DND-41 (cell line): ENCODE results near the gene RNASEH1.

Experiments used
- ATAC-seq: fragments of 200-7000 bp; cut with Tn5 transposase; 3 replicates; pipeline ENCODE4 v1.9.1; 2021; ENCODE audit warnings: low read depth; ENCODE audit not compliant: insufficient read depth
- DNase-seq: peaks from one replicate; pipeline ENCODE4 v3.0.0-alpha.2; 2020
- H2AFZ ChIP-seq: 2 replicates; pipeline ENCODE4 v1.6.0; 2012; ENCODE audit warnings: low read depth, low read length
- H3K27ac ChIP-seq: 2 replicates; pipeline ENCODE4 v1.5.1; 2012; ENCODE audit warnings: low read length, inconsistent platforms
- H3K27me3 ChIP-seq: fragments of 200-600 bp; sonication (generic); 2 replicates; pipeline ENCODE4 v1.6.0; 2012; ENCODE audit warnings: low read length, mild to moderate bottlenecking, inconsistent platforms; ENCODE audit not compliant: insufficient read depth, poor library complexity
- H3K36me3 ChIP-seq: 2 replicates; pipeline ENCODE4 v1.5.1; 2012; ENCODE audit warnings: low read length, inconsistent platforms; ENCODE audit not compliant: insufficient read depth
- H3K4me1 ChIP-seq: 2 replicates; pipeline ENCODE4 v1.5.1; 2012; ENCODE audit warnings: mild to moderate bottlenecking, low read length; ENCODE audit not compliant: insufficient read depth
- H3K4me2 ChIP-seq: 2 replicates; pipeline ENCODE4 v1.6.0; 2012; ENCODE audit warnings: mild to moderate bottlenecking, moderate library complexity, low read length, inconsistent platforms; ENCODE audit not compliant: insufficient read depth
- H3K4me3 ChIP-seq, 2 experiments: fragments of 200-600 bp in 1 of 2; shearing (Covaris generic) in 1 of 2; 2 replicates each; pipeline ENCODE4 v1.5.1; 2012 to 2016; ENCODE audit warnings: inconsistent platforms in 2 of 2, low read length in 2 of 2, mild to moderate bottlenecking in 2 of 2, low read depth in 1 of 2, moderate library complexity in 1 of 2
- H3K79me2 ChIP-seq: 2 replicates; pipeline ENCODE4 v1.6.0; 2012; ENCODE audit warnings: low read length, inconsistent platforms; ENCODE audit not compliant: insufficient read depth
- H3K9ac ChIP-seq: 2 replicates; pipeline ENCODE4 v1.6.0; 2012; ENCODE audit warnings: low read depth, mild to moderate bottlenecking, inconsistent platforms, low read length, moderate library complexity
- H3K9me3 ChIP-seq: 2 replicates; pipeline ENCODE4 v1.5.1; 2012; ENCODE audit warnings: low read length, moderate library complexity, mild to moderate bottlenecking, inconsistent platforms; ENCODE audit not compliant: insufficient read depth, severe bottlenecking
- H4K20me1 ChIP-seq: 2 replicates; pipeline ENCODE4 v1.6.0; 2012; ENCODE audit warnings: low read length; ENCODE audit not compliant: insufficient read depth
- EZH2 ChIP-seq: IDR thresholded peaks from 3 replicates; pipeline ENCODE4 v1.6.1; 2012; ENCODE audit warnings: borderline replicate concordance, low read depth, mild to moderate bottlenecking, moderate library complexity, low read length, inconsistent platforms; ENCODE audit not compliant: severe bottlenecking
- TF ChIP-seq, protein P1 (sequence below): IDR thresholded peaks from 2 replicates; pipeline ENCODE4 v1.5.1; 2012; ENCODE audit warnings: borderline replicate concordance, low read length, moderate library complexity, mild to moderate bottlenecking; ENCODE audit not compliant: poor library complexity, severe bottlenecking; ENCODE audit errors: extremely low read depth

Gene RNASEH1

GRCh38 chr2:3563521-3563976 is 5.4 kb upstream of the RNASEH1 start:
- ATAC-seq (no peak), DNase-seq (no peak)
- Histone ChIP-seq H3K79me2 (peaks cover 10% of the 10 kb centered on the region), H3K4me1 (peaks cover 13% of the 10 kb centered on the region), H3K9ac (no peak overlapping the region), H3K27ac (no peak overlapping the region), H3K4me2 (no peak overlapping the region), H3K9me3 (no peaks in the 10 kb centered on the region), H4K20me1 (no peaks in the 10 kb centered on the region), H2AFZ (no peak overlapping the region), H3K4me3 (no peak overlapping the region), H3K36me3 (peaks cover 4% of the 10 kb centered on the region; the same call in 1 of the 2 replicates), H3K27me3 (no peaks in the 10 kb centered on the region)
- TF ChIP-seq, protein P1, sequence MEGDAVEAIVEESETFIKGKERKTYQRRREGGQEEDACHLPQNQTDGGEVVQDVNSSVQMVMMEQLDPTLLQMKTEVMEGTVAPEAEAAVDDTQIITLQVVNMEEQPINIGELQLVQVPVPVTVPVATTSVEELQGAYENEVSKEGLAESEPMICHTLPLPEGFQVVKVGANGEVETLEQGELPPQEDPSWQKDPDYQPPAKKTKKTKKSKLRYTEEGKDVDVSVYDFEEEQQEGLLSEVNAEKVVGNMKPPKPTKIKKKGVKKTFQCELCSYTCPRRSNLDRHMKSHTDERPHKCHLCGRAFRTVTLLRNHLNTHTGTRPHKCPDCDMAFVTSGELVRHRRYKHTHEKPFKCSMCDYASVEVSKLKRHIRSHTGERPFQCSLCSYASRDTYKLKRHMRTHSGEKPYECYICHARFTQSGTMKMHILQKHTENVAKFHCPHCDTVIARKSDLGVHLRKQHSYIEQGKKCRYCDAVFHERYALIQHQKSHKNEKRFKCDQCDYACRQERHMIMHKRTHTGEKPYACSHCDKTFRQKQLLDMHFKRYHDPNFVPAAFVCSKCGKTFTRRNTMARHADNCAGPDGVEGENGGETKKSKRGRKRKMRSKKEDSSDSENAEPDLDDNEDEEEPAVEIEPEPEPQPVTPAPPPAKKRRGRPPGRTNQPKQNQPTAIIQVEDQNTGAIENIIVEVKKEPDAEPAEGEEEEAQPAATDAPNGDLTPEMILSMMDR = no peak
- TF ChIP-seq EZH2 = no peak

DNA sequence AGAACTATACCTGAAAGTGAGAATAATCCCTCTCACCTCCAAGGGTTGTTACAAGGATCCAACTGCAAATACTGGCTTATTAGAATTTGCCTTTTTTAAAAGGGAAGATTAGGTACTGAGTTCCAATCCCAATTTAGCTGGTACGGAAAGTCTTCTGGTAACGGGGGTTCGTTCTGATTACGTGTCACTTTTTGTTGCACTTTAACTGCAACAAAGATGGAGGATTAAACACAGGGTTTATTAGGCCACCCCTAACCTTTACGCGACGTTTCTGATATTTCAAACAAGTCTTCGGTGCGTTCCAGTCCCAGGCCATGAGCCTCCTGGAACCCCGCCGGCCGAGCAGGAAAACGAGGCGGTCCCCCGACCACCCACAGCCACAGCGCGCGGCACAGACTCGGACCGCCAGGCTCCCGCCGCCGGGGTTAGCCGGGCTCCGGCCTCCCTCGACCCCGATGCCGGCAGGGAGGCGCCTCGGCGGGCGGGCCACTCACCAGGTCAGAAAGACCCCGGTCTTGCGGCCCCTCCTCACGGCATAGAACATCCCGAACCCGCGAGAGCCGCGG is 411 bp downstream of the RNASEH1 start:
- Histone ChIP-seq H3K36me3 (peaks cover 37% of the 10 kb centered on the region), H2AFZ (peak overlapping the region; percentile 91), H3K79me2 (peaks cover 59% of the 10 kb centered on the region), H3K4me2 (peak overlapping the region; percentile 96), H3K9me3 (no peaks in the 10 kb centered on the region), H3K4me3 (peak overlapping the region; percentile 64 to 77), H3K9ac (peak overlapping the region; percentile 98), H3K4me1 (peaks cover 31% of the 10 kb centered on the region), H3K27ac (peak overlapping the region; percentile 90), H4K20me1 (peaks cover 10% of the 10 kb centered on the region; the same call in 1 of the 2 replicates), H3K27me3 (no peaks in the 10 kb centered on the region)
- no peak for TF ChIP-seq EZH2
- TF ChIP-seq, protein P1 = no peak
- no peak for DNase-seq
- ATAC-seq = peak; percentile 18

GRCh38 chr2:3553946-3554345 is 4.2 kb downstream of the RNASEH1 start:
- H3K79me2 ChIP-seq = peaks cover 53% of the 10 kb centered on the region
- H3K4me1 ChIP-seq = peaks cover 21% of the 10 kb centered on the region
- H3K36me3 ChIP-seq = peaks cover 70% of the 10 kb centered on the region

GRCh38 chr2:3547915-3548314 is 10.2 kb downstream of the RNASEH1 start:
- no peak overlapping the region for H3K4me3 ChIP-seq
- ATAC-seq (no peak), DNase-seq (no peak)
- TF ChIP-seq, protein P1 = no peak
- no peak for TF ChIP-seq EZH2
- H2AFZ ChIP-seq = no peak overlapping the region
- H3K27ac ChIP-seq = no peak overlapping the region
- H4K20me1 ChIP-seq = peaks cover 9% of the 10 kb centered on the region
- H3K4me1 ChIP-seq = no peaks in the 10 kb centered on the region
- H3K4me2 ChIP-seq = no peak overlapping the region
- no peak overlapping the region for H3K9ac ChIP-seq
- H3K9me3 ChIP-seq = no peaks in the 10 kb centered on the region
- no peaks in the 10 kb centered on the region for H3K27me3 ChIP-seq
- peaks cover 12% of the 10 kb centered on the region; the same call in 1 of the 2 replicates for H3K79me2 ChIP-seq
- peaks cover 93% of the 10 kb centered on the region for H3K36me3 ChIP-seq

More at GRCh38 chr2:3553946-3554345, 4.2 kb downstream of the RNASEH1 start:
- no peaks in the 10 kb centered on the region for H3K27me3 ChIP-seq
- no peak for TF ChIP-seq EZH2
- H2AFZ ChIP-seq = no peak overlapping the region
- H3K9me3 ChIP-seq = no peaks in the 10 kb centered on the region
- H4K20me1 ChIP-seq = peaks cover 15% of the 10 kb centered on the region
- H3K4me2 ChIP-seq = no peak overlapping the region
- ATAC-seq = no peak
- no peak overlapping the region for H3K4me3 ChIP-seq
- H3K27ac ChIP-seq = no peak overlapping the region
- no peak for DNase-seq
- H3K9ac ChIP-seq = no peak overlapping the region
